PC-9 (cell line): ENCODE data around the gene RAP1GAP2.

Experiments
- EZH2 ChIP-seq: fragments of 200-600 bp; sonication (generic); IDR thresholded peaks from 2 replicates; pipeline ENCODE4 v1.8.0; 2017; ENCODE audit warnings: antibody characterized with exemption, low read depth
- TF ChIP-seq, protein P1 (sequence below): fragments of 200-600 bp; sonication (generic); conservative IDR thresholded peaks from 2 replicates; pipeline ENCODE4 v1.6.1; 2017; ENCODE audit warnings: mixed run types, antibody characterized with exemption, mild to moderate bottlenecking, moderate library complexity

DNA sequence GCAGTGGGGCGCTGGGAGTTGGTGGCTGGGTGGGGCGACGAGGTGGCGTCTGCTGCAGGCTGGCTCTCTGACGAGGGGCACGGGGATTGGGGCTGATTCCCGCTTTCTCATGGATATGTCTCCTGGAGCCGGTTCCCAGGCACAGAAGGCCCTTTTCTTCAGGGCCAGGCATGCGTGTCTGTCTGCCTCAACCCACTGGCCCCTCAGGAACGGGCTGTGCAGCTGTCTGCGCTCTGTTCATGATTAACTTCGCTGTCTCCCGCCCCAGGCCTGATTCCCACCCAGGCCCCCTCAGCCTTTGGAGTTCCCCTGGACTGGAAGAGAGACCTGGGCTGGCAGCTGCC lies 53.1 kb downstream of the RAP1GAP2 start:
- TF ChIP-seq, protein P1, sequence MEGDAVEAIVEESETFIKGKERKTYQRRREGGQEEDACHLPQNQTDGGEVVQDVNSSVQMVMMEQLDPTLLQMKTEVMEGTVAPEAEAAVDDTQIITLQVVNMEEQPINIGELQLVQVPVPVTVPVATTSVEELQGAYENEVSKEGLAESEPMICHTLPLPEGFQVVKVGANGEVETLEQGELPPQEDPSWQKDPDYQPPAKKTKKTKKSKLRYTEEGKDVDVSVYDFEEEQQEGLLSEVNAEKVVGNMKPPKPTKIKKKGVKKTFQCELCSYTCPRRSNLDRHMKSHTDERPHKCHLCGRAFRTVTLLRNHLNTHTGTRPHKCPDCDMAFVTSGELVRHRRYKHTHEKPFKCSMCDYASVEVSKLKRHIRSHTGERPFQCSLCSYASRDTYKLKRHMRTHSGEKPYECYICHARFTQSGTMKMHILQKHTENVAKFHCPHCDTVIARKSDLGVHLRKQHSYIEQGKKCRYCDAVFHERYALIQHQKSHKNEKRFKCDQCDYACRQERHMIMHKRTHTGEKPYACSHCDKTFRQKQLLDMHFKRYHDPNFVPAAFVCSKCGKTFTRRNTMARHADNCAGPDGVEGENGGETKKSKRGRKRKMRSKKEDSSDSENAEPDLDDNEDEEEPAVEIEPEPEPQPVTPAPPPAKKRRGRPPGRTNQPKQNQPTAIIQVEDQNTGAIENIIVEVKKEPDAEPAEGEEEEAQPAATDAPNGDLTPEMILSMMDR: no peak
- TF ChIP-seq EZH2: no peak
